Trophoblast cell (in vitro differentiated cells and primary cell): ENCODE data around the gene TENM3.

Experiments used
- DNase-seq, 2 donors: peaks; one replicate each; pipeline ENCODE4 v3.0.0-alpha.2; 2016
- H2AFZ ChIP-seq: 2 replicates; pipeline ENCODE4 v1.6.1; 2013; ENCODE audit warnings: low read length, moderate library complexity, mild to moderate bottlenecking; ENCODE audit not compliant: insufficient read depth, poor library complexity
- H2AK5ac ChIP-seq: 2 replicates; pipeline ENCODE4 v1.6.1; 2013; ENCODE audit warnings: mild to moderate bottlenecking, low read length
- H2BK120ac ChIP-seq: 2 replicates; pipeline ENCODE4 v1.6.1; 2013; ENCODE audit warnings: low read length, mild to moderate bottlenecking, moderate library complexity; ENCODE audit not compliant: insufficient read depth, poor library complexity
- H2BK12ac ChIP-seq: 2 replicates; pipeline ENCODE4 v1.6.1; 2013; ENCODE audit warnings: mild to moderate bottlenecking, low read length, moderate library complexity
- H2BK5ac ChIP-seq: 2 replicates; pipeline ENCODE4 v1.6.1; 2013; ENCODE audit warnings: low read length, low read depth, moderate library complexity, mild to moderate bottlenecking; ENCODE audit not compliant: poor library complexity
- H3K14ac ChIP-seq: 2 replicates; pipeline ENCODE4 v1.6.1; 2013; ENCODE audit warnings: mild to moderate bottlenecking, low read length
- H3K18ac ChIP-seq: 2 replicates; pipeline ENCODE4 v1.6.1; 2013; ENCODE audit warnings: mild to moderate bottlenecking, low read length
- H3K23ac ChIP-seq: 2 replicates; pipeline ENCODE4 v1.6.1; 2013; ENCODE audit warnings: low read length
- H3K27ac ChIP-seq: 2 replicates; pipeline ENCODE4 v1.5.1; 2013; ENCODE audit warnings: low read depth, mild to moderate bottlenecking, inconsistent platforms, low read length, moderate library complexity
- H3K27me3 ChIP-seq: 2 replicates; pipeline ENCODE4 v1.6.1; 2013; ENCODE audit warnings: inconsistent platforms, mild to moderate bottlenecking, low read length, moderate library complexity; ENCODE audit not compliant: insufficient read depth
- H3K36me3 ChIP-seq, 2 experiments: 1 replicate in 1 of 2; 2 replicates in 1 of 2; pipeline ENCODE4 v1.6.1; 2013; ENCODE audit warnings: low read length in 2 of 2, mild to moderate bottlenecking in 2 of 2, moderate library complexity in 1 of 2; ENCODE audit not compliant: insufficient read depth in 2 of 2, control insufficient read depth in 1 of 2
- H3K4ac ChIP-seq: 2 replicates; pipeline ENCODE4 v1.6.1; 2013; ENCODE audit warnings: low read depth, mild to moderate bottlenecking, low read length, moderate library complexity
- H3K4me1 ChIP-seq, 2 experiments: 1 replicate in 1 of 2; 2 replicates in 1 of 2; pipeline ENCODE4 v1.6.1; 2013; ENCODE audit warnings: low read length in 2 of 2, mild to moderate bottlenecking in 2 of 2, moderate library complexity in 1 of 2; ENCODE audit not compliant: insufficient read depth in 2 of 2, control insufficient read depth in 1 of 2
- H3K4me2 ChIP-seq: 2 replicates; pipeline ENCODE4 v1.6.1; 2013; ENCODE audit warnings: inconsistent platforms, mild to moderate bottlenecking, low read length, moderate library complexity
- H3K4me3 ChIP-seq: 2 replicates; pipeline ENCODE4 v1.5.1; 2013; ENCODE audit warnings: mild to moderate bottlenecking, low read depth, low read length, inconsistent platforms
- H3K79me1 ChIP-seq: one replicate; pipeline ENCODE4 v1.6.1; 2013; ENCODE audit warnings: low read length
- H3K79me2 ChIP-seq: 2 replicates; pipeline ENCODE4 v1.6.1; 2013; ENCODE audit warnings: low read length, mild to moderate bottlenecking; ENCODE audit not compliant: control insufficient read depth, insufficient read depth, poor library complexity
- H3K9ac ChIP-seq: 2 replicates; pipeline ENCODE4 v1.6.1; 2013; ENCODE audit warnings: mild to moderate bottlenecking, low read length
- H3K9me3 ChIP-seq: 2 replicates; pipeline ENCODE4 v1.6.1; 2013; ENCODE audit warnings: low read depth, mild to moderate bottlenecking, control low read depth, inconsistent platforms, low read length; ENCODE audit not compliant: insufficient read depth
- H4K12ac ChIP-seq: 2 replicates; pipeline ENCODE4 v1.6.1; 2013; ENCODE audit warnings: low read depth, mild to moderate bottlenecking, low read length, moderate library complexity
- H4K8ac ChIP-seq: 2 replicates; pipeline ENCODE4 v1.6.1; 2013; ENCODE audit warnings: low read depth, mild to moderate bottlenecking, low read length, moderate library complexity
- H4K91ac ChIP-seq: one replicate; pipeline ENCODE4 v1.6.1; 2013; ENCODE audit warnings: low read depth, mild to moderate bottlenecking, low read length, moderate library complexity
- WGBS: extraction: QIAGEN DNeasy Blood & Tissue Kit; methylation state at CpG from one replicate; pipeline ENCODE4 v1.1.7; 2013; ENCODE audit warnings: missing lambda C conversion rate; ENCODE audit not compliant: insufficient read length, insufficient coverage; ENCODE audit errors: extremely low coverage; 5-methylcytosine and 5-hydroxymethylcytosine counted together

TENM3 gene

GRCh38 chr4:182486881-182487280, 243.7 kb downstream of the TENM3 start:
- peaks cover 1 to 2% of the 10 kb centered on the region in 2 experiments for H3K36me3 ChIP-seq
- WGBS, result no CpG with 5 or more reads among the region's 7 CpGs
- no peak overlapping the region for H3K4ac ChIP-seq

GRCh38 chr4:182488896-182489295, 245.7 kb downstream of the TENM3 start:
- Histone ChIP-seq H3K4me2 (no peak overlapping the region), H3K27me3 (no peaks in the 10 kb centered on the region), H2BK5ac (no peak overlapping the region), H4K12ac (no peak overlapping the region), H3K4me1 (no peaks in the 10 kb centered on the region), H3K79me1 (no peaks in the 10 kb centered on the region), H2BK120ac (no peak overlapping the region), H3K4ac (no peak overlapping the region), H2AFZ (no peak overlapping the region), H3K4me3 (no peak overlapping the region), H2AK5ac (no peak overlapping the region), H4K91ac (no peak overlapping the region), H3K9ac (no peak overlapping the region), H4K8ac (no peak overlapping the region), H3K36me3 (peaks cover 1 to 2% of the 10 kb centered on the region in 2 experiments), H3K23ac (no peak overlapping the region), H3K9me3 (no peaks in the 10 kb centered on the region), H3K18ac (no peak overlapping the region), H2BK12ac (no peak overlapping the region), H3K27ac (no peak overlapping the region), H3K79me2 (no peaks in the 10 kb centered on the region), H3K14ac (no peak overlapping the region)
- no CpG with 5 or more reads among the region's 2 CpGs for WGBS
- DNase-seq, result no peak

More at GRCh38 chr4:182486881-182487280, 243.7 kb downstream of the TENM3 start:
- Histone ChIP-seq H3K9me3 (no peaks in the 10 kb centered on the region), H3K4me2 (no peak overlapping the region), H3K79me1 (no peaks in the 10 kb centered on the region), H3K4me1 (no peaks in the 10 kb centered on the region), H2BK5ac (no peak overlapping the region), H2AK5ac (no peak overlapping the region), H3K27ac (no peak overlapping the region), H2AFZ (no peak overlapping the region), H3K14ac (no peak overlapping the region), H3K18ac (no peak overlapping the region), H4K8ac (no peak overlapping the region), H4K12ac (no peak overlapping the region), H3K23ac (no peak overlapping the region), H2BK120ac (no peak overlapping the region), H3K4me3 (no peak overlapping the region), H4K91ac (no peak overlapping the region), H3K79me2 (no peaks in the 10 kb centered on the region), H2BK12ac (no peak overlapping the region), H3K9ac (no peak overlapping the region), H3K27me3 (no peaks in the 10 kb centered on the region)
- no peak for DNase-seq

GRCh38 chr4:182489607-182490006, 246.4 kb downstream of the TENM3 start:
- H2BK120ac ChIP-seq, result no peak overlapping the region
- H2BK5ac ChIP-seq, result no peak overlapping the region
- H3K4me3 ChIP-seq, result no peak overlapping the region
- H4K8ac ChIP-seq, result no peak overlapping the region
- no peak overlapping the region for H3K14ac ChIP-seq
- H2AK5ac ChIP-seq, result no peak overlapping the region
- H3K9ac ChIP-seq, result no peak overlapping the region
- no peaks in the 10 kb centered on the region for H3K27me3 ChIP-seq
- H3K79me2 ChIP-seq, result no peaks in the 10 kb centered on the region
- H3K9me3 ChIP-seq, result no peaks in the 10 kb centered on the region
- H3K4ac ChIP-seq, result no peak overlapping the region
- no peak for DNase-seq
- H4K12ac ChIP-seq, result no peak overlapping the region
- H3K79me1 ChIP-seq, result no peaks in the 10 kb centered on the region
- no peak overlapping the region for H3K23ac ChIP-seq
- no peak overlapping the region for H2BK12ac ChIP-seq
- 100% methylated on average over 1 of the region's 2 CpGs for WGBS
- no peak overlapping the region for H3K27ac ChIP-seq
- no peak overlapping the region for H4K91ac ChIP-seq
- H3K36me3 ChIP-seq, result peaks cover 1 to 2% of the 10 kb centered on the region in 2 experiments
- no peak overlapping the region for H3K18ac ChIP-seq
- H3K4me2 ChIP-seq, result no peak overlapping the region
- H3K4me1 ChIP-seq, result no peaks in the 10 kb centered on the region
- no peak overlapping the region for H2AFZ ChIP-seq

- Histone ChIP-seq H3K79me2 (no peaks in the 10 kb centered on the region), H3K9me3 (no peaks in the 10 kb centered on the region), H3K4ac (no peak overlapping the region), H3K18ac (no peak overlapping the region), H2AFZ (no peak overlapping the region), H3K4me2 (no peak overlapping the region), H2AK5ac (no peak overlapping the region), H3K4me3 (no peak overlapping the region), H3K4me1 (no peaks in the 10 kb centered on the region), H3K79me1 (no peaks in the 10 kb centered on the region), H3K36me3 (peaks cover 1 to 2% of the 10 kb centered on the region in 2 experiments), H3K23ac (no peak overlapping the region), H3K27ac (no peak overlapping the region), H3K9ac (no peak overlapping the region), H3K27me3 (no peaks in the 10 kb centered on the region), H3K14ac (no peak overlapping the region), H4K8ac (no peak overlapping the region), H2BK120ac (no peak overlapping the region), H4K12ac (no peak overlapping the region), H2BK5ac (no peak overlapping the region), H2BK12ac (no peak overlapping the region), H4K91ac (no peak overlapping the region)
- no peak for DNase-seq
These were observed 248.5 kb downstream of the TENM3 start for GRCh38 chr4:182491719-182492118.
